Measurements from ENCODE around the gene PAF1.

- no peak for TF ChIP-seq CTCF (conservative IDR thresholded peaks at IDR 0.05; ENCODE audit: low read length)
- TF ChIP-seq EZH2phosphoT487 (IDR thresholded peaks at IDR 0.05; ENCODE audit: borderline replicate concordance, low read depth, low read length): no peak
Observed at GRCh38 chr19:39405261-39405957, 14.5 kb upstream of the PAF1 start.

All from OCI-LY7 (cell line).